HEK293 (cell line): ENCODE results near the gene NAAA.

ENCODE experiments used
- CTCF ChIA-PET: fragments of 350-600 bp; formaldehyde crosslinking; extraction: SDS; loops from one replicate; lab custom pipeline; 2021; ENCODE audit warnings: antibody characterized with exemption; lab: Yijun Ruan, JAX
- POLR2A ChIA-PET: fragments of 300-600 bp; formaldehyde crosslinking; extraction: SDS; loops from one replicate; lab custom pipeline; 2020; ENCODE audit warnings: antibody characterized with exemption, inconsistent platforms; lab: Yijun Ruan, JAX
- H3K27ac ChIP-seq: fragments of 200-500 bp; sonication (Bioruptor generic); 2 replicates; pipeline ENCODE4 v1.5.1; 2014; ENCODE audit warnings: low read depth, low read length, control low read depth, inconsistent platforms; ENCODE audit errors: extremely low read depth
- H3K36me3 ChIP-seq, 2 experiments: fragments of 200-500 bp in 1 of 2; sonication (Bioruptor generic) in 1 of 2; 1 replicate in 1 of 2; 2 replicates in 1 of 2; pipeline ENCODE4 v1.5.1; 2014 to 2017; ENCODE audit warnings: inconsistent platforms in 2 of 2, low read length in 2 of 2; ENCODE audit not compliant: control insufficient read depth in 2 of 2, insufficient read depth in 1 of 2
- H3K4me1 ChIP-seq: fragments of 200-500 bp; sonication (Bioruptor generic); 2 replicates; pipeline ENCODE4 v1.5.1; 2014; ENCODE audit warnings: mild to moderate bottlenecking, low read length, inconsistent platforms; ENCODE audit not compliant: control insufficient read depth, insufficient read depth
- H3K4me3 ChIP-seq: 2 replicates; pipeline ENCODE4 v1.5.1; 2011; ENCODE audit warnings: low read depth, mild to moderate bottlenecking, control low read depth, low read length, moderate library complexity
- H3K9me3 ChIP-seq: fragments of 200-500 bp; sonication (Bioruptor generic); 2 replicates; pipeline ENCODE4 v1.5.1; 2014; ENCODE audit warnings: low read depth, low read length, inconsistent platforms; ENCODE audit not compliant: control insufficient read depth, insufficient read depth
- BCL6B ChIP-seq: fragments of 450-650 bp; formaldehyde crosslinking; IDR thresholded peaks from 2 replicates; pipeline ENCODE4 v1.5.1; 2017; ENCODE audit warnings: missing biosample characterization, missing genetic modification characterization
- HOXA7 ChIP-seq: sonication (generic); formaldehyde crosslinking; IDR thresholded peaks from 2 replicates; pipeline ENCODE4 v1.8.1; 2022; ENCODE audit warnings: missing genetic modification reagents, borderline replicate concordance
- PATZ1 ChIP-seq: fragments of 450-650 bp; formaldehyde crosslinking; IDR thresholded peaks from 2 replicates; pipeline ENCODE4 v1.5.1; 2016; ENCODE audit warnings: missing biosample characterization, missing genetic modification characterization
- PBX3 ChIP-seq: sonication (generic); formaldehyde crosslinking; IDR thresholded peaks from 2 replicates; pipeline ENCODE4 v1.8.1; 2022; ENCODE audit warnings: mild to moderate bottlenecking, moderate library complexity, missing genetic modification reagents
- PRDM6 ChIP-seq: fragments of 450-650 bp; formaldehyde crosslinking; IDR thresholded peaks from 2 replicates; pipeline ENCODE4 v1.5.1; 2017; ENCODE audit warnings: missing biosample characterization, missing genetic modification characterization
- ZBTB49 ChIP-seq: fragments of 450-650 bp; formaldehyde crosslinking; IDR thresholded peaks from 2 replicates; pipeline ENCODE4 v1.5.1; 2016; ENCODE audit warnings: missing biosample characterization, missing genetic modification characterization, low read depth
- ZBTB7A ChIP-seq: fragments of 450-650 bp; formaldehyde crosslinking; IDR thresholded peaks from 2 replicates; pipeline ENCODE4 v1.5.1; 2016; ENCODE audit warnings: low read depth, missing biosample characterization, missing genetic modification characterization
- ZFP3 ChIP-seq: fragments of 450-650 bp; formaldehyde crosslinking; IDR thresholded peaks from 2 replicates; pipeline ENCODE4 v1.5.1; 2016; ENCODE audit warnings: low read depth, missing biosample characterization, missing genetic modification characterization
- ZNF10 ChIP-seq: fragments of 450-650 bp; formaldehyde crosslinking; IDR thresholded peaks from 2 replicates; pipeline ENCODE4 v1.5.1; 2017; ENCODE audit warnings: missing biosample characterization, missing genetic modification characterization
- ZNF138 ChIP-seq: fragments of 450-650 bp; formaldehyde crosslinking; IDR thresholded peaks from 2 replicates; pipeline ENCODE4 v1.5.1; 2016; ENCODE audit warnings: missing biosample characterization, missing genetic modification characterization, borderline replicate concordance
- ZNF184 ChIP-seq: fragments of 450-650 bp; IDR thresholded peaks from 2 replicates; pipeline ENCODE4 v1.5.1; 2018; ENCODE audit warnings: missing biosample characterization, mild to moderate bottlenecking, missing genetic modification characterization
- ZNF48 ChIP-seq: fragments of 450-650 bp; formaldehyde crosslinking; IDR thresholded peaks from 2 replicates; pipeline ENCODE4 v1.5.1; 2016; ENCODE audit warnings: missing biosample characterization, missing genetic modification characterization
- ZNF692 ChIP-seq: fragments of 450-650 bp; formaldehyde crosslinking; IDR thresholded peaks from 2 replicates; pipeline ENCODE4 v1.5.1; 2016; ENCODE audit warnings: missing biosample characterization, missing genetic modification characterization

NAAA gene

GRCh38 chr4:75909405-75909804 is 31.4 kb downstream of the NAAA start:
- no peak overlapping the region for H3K27ac ChIP-seq

More at GRCh38 chr4:75909405-75909804, 31.4 kb downstream of the NAAA start:
- POLR2A ChIA-PET = no interaction called here
- Histone ChIP-seq H3K4me1 (no peaks in the 10 kb centered on the region), H3K9me3 (no peaks in the 10 kb centered on the region), H3K36me3 (no peaks in the 10 kb centered on the region), H3K4me3 (no peak overlapping the region)
- TF ChIP-seq ZBTB49 (tag by site-specific recombination) (no peak), PBX3 (CRISPR knock-in tag) (no peak), ZNF138 (no peak), ZNF48 (tag by site-specific recombination) (no peak), ZBTB7A (tag by site-specific recombination) (no peak), ZNF10 (tag by site-specific recombination) (no peak), BCL6B (tag by site-specific recombination) (no peak), HOXA7 (CRISPR knock-in tag) (no peak), ZNF184 (tag by site-specific recombination) (no peak), PATZ1 (tag by site-specific recombination) (no peak), ZNF692 (tag by site-specific recombination) (no peak), PRDM6 (no peak), ZFP3 (no peak)
- CTCF ChIA-PET = interaction anchor here (0.6 to 3.5 kb wide), 3 partner anchors 14 to 313 kb away, joined by 3 to 15 read pairs (median 4); no protein-coding TSS in a partner anchor
